Keratinocyte (primary cell): ENCODE results near the gene TMEM266. TPM values are rescaled to one million over a fixed set of nuclear protein-coding genes. Genes with fewer than 3 reads are reported as not detected.

ENCODE experiments used
- DNase-seq: peaks from one replicate; pipeline ENCODE4 v3.0.0-alpha.2; 2011; ENCODE audit warnings: low read depth, missing footprints, low spot score
- FAIRE-seq: peaks from 2 replicates; lab custom pipeline; 2011; peaks lifted over from hg19 to GRCh38; lab: Jason Lieb, UNC
- H2AFZ ChIP-seq: 2 replicates; pipeline ENCODE4 v1.6.0; 2012; ENCODE audit warnings: low read length, control low read depth, inconsistent platforms; ENCODE audit not compliant: control insufficient read depth
- H3K27ac ChIP-seq: 2 replicates; pipeline ENCODE4 v1.5.1; 2011; ENCODE audit warnings: low read length; ENCODE audit not compliant: control insufficient read depth, insufficient read depth
- H3K27me3 ChIP-seq: 3 replicates; pipeline ENCODE4 v1.6.0; 2011; ENCODE audit warnings: low read length; ENCODE audit not compliant: control insufficient read depth, insufficient read depth; ENCODE audit errors: extremely low read depth
- H3K36me3 ChIP-seq, 2 experiments: 2 replicates in 1 of 2; 3 replicates in 1 of 2; pipeline ENCODE4 v1.5.1; 2011; ENCODE audit warnings: low read length in 2 of 2, mild to moderate bottlenecking in 1 of 2; ENCODE audit not compliant: control insufficient read depth in 2 of 2, insufficient read depth in 2 of 2; ENCODE audit errors: extremely low read depth in 1 of 2
- H3K4me1 ChIP-seq: 3 replicates; pipeline ENCODE4 v1.5.1; 2011; ENCODE audit warnings: low read length; ENCODE audit not compliant: control insufficient read depth, insufficient read depth; ENCODE audit errors: extremely low read depth
- H3K4me2 ChIP-seq: 3 replicates; pipeline ENCODE4 v1.6.0; 2011; ENCODE audit warnings: low read depth, low read length; ENCODE audit not compliant: control insufficient read depth, insufficient read depth; ENCODE audit errors: extremely low read depth
- H3K4me3 ChIP-seq, 3 experiments: fragments of 200-600 bp in 1 of 3; sonication (generic) in 1 of 3; 2 replicates in 2 of 3; 3 replicates in 1 of 3; pipeline ENCODE4 v1.5.1; 2011 to 2016; ENCODE audit warnings: low read length in 3 of 3, mild to moderate bottlenecking in 3 of 3, control low read depth in 2 of 3, inconsistent platforms in 1 of 3, low read depth in 1 of 3, mixed read lengths in 1 of 3, mixed run types in 1 of 3, moderate library complexity in 1 of 3; ENCODE audit not compliant: control insufficient read depth in 2 of 3, insufficient read depth in 2 of 3; ENCODE audit errors: extremely low read depth in 1 of 3
- H3K79me2 ChIP-seq: 2 replicates; pipeline ENCODE4 v1.6.0; 2012; ENCODE audit warnings: low read length; ENCODE audit not compliant: control insufficient read depth, insufficient read depth
- H3K9ac ChIP-seq: 3 replicates; pipeline ENCODE4 v1.6.0; 2011; ENCODE audit warnings: low read length; ENCODE audit not compliant: control insufficient read depth, insufficient read depth; ENCODE audit errors: extremely low read depth
- H3K9me1 ChIP-seq: 3 replicates; pipeline ENCODE4 v1.6.0; 2011; ENCODE audit warnings: low read length; ENCODE audit not compliant: control insufficient read depth, insufficient read depth; ENCODE audit errors: extremely low read depth
- H3K9me3 ChIP-seq: 2 replicates; pipeline ENCODE4 v1.5.1; 2012; ENCODE audit warnings: low read depth, low read length; ENCODE audit not compliant: control insufficient read depth
- H4K20me1 ChIP-seq: 3 replicates; pipeline ENCODE4 v1.6.0; 2011; ENCODE audit warnings: low read length; ENCODE audit not compliant: control insufficient read depth, insufficient read depth; ENCODE audit errors: extremely low read depth
- CTCF ChIP-seq, 3 experiments: IDR thresholded peaks in 1 of 3; conservative IDR thresholded peaks in 1 of 3; optimal IDR thresholded peaks in 1 of 3; 2 replicates in 2 of 3; 3 replicates in 1 of 3; pipeline versions ENCODE3 to v1.5.1; 2011; ENCODE audit warnings: low read length in 3 of 3, mild to moderate bottlenecking in 3 of 3, moderate library complexity in 2 of 3, control low read depth in 1 of 3, inconsistent platforms in 1 of 3; ENCODE audit not compliant: insufficient read depth in 2 of 3; ENCODE audit errors: extremely low read depth in 1 of 3
- EZH2 ChIP-seq: IDR thresholded peaks from one replicate; pipeline ENCODE4 v1.6.1; 2012; ENCODE audit warnings: inconsistent platforms, mild to moderate bottlenecking, low read length, moderate library complexity
- dilution Hi-C: fragments of 300-500 bp; cut with MboI; formaldehyde crosslinking; loops from one replicate; pipeline ENCODE4 v1.7.0; 2020; ENCODE audit warnings: low sequenced_read_pairs; ENCODE audit not compliant: extremely low pct_ligation_motif_present
- polyA plus RNA-seq, 5 experiments: library from polyadenylated mRNA; depleted of rRNA in 3 of 5; stranded (reverse) in 3 of 5; stranded (forward) in 1 of 5; unstranded in 1 of 5; fragments of >200 nt; gene quantifications; 1 replicate in 1 of 5; 2 replicates in 3 of 5; 3 replicates in 1 of 5; pipeline versions ENCODE4 v1.2.1 to v1.2.3, GENCODE V29; 2011 to 2012; ENCODE audit warnings: missing spikeins in 2 of 5, low read depth in 1 of 5, low replicate concordance in 1 of 5

The TMEM266 gene
- polyA plus RNA-seq, 1 donor (not counting 4 experiments of a cell fraction or from before 2014, with no cell fraction given): 0.03 TPM

GRCh38 chr15:76073554-76073953 is 13.8 kb downstream of the TMEM266 start:
- DNase-seq (no peak), FAIRE-seq (peak; percentile 94)
- no peaks in the 10 kb centered on the region for H3K36me3 ChIP-seq
- no peak overlapping the region for H3K27ac ChIP-seq
- no peaks in the 10 kb centered on the region for H3K9me1 ChIP-seq
- no peak overlapping the region for H3K9ac ChIP-seq
- H3K4me1 ChIP-seq: peaks cover 13% of the 10 kb centered on the region
- no peaks in the 10 kb centered on the region for H4K20me1 ChIP-seq
- TF ChIP-seq CTCF (optimal IDR thresholded peaks at IDR 0.05 in 1 of 3, IDR thresholded peaks at IDR 0.05 in 1 of 3, conservative IDR thresholded peaks at IDR 0.05 in 1 of 3; ENCODE audit: extremely low read depth in 1 of 3, insufficient read depth in 2 of 3, low read length in 3 of 3) (no peak), EZH2 (no peak)
- no peak overlapping the region for H3K4me2 ChIP-seq
- dilution Hi-C loops: no loop called here
- H3K4me3 ChIP-seq: no peak overlapping the region
- no peak overlapping the region for H2AFZ ChIP-seq
- no peaks in the 10 kb centered on the region for H3K27me3 ChIP-seq
- no peaks in the 10 kb centered on the region for H3K79me2 ChIP-seq
- no peaks in the 10 kb centered on the region for H3K9me3 ChIP-seq

GRCh38 chr15:76075046-76075445 is 15.3 kb downstream of the TMEM266 start:
- Histone ChIP-seq H3K4me3 (no peak overlapping the region), H3K4me1 (peaks cover 13% of the 10 kb centered on the region), H3K36me3 (no peaks in the 10 kb centered on the region), H3K9me1 (no peaks in the 10 kb centered on the region), H3K4me2 (no peak overlapping the region), H3K9ac (no peak overlapping the region), H3K9me3 (no peaks in the 10 kb centered on the region), H3K27ac (no peak overlapping the region), H2AFZ (no peak overlapping the region), H3K27me3 (no peaks in the 10 kb centered on the region), H4K20me1 (no peaks in the 10 kb centered on the region), H3K79me2 (no peaks in the 10 kb centered on the region)
- DNase-seq: no peak
- FAIRE-seq: peak; percentile 20
- dilution Hi-C loops: no loop called here
- no peak for TF ChIP-seq EZH2

- no peaks in the 10 kb centered on the region for H4K20me1 ChIP-seq
- no peaks in the 10 kb centered on the region for H3K27me3 ChIP-seq
- no peak overlapping the region for H2AFZ ChIP-seq
- DNase-seq (no peak), FAIRE-seq (no peak)
- H3K36me3 ChIP-seq: no peaks in the 10 kb centered on the region
- no peaks in the 10 kb centered on the region for H3K79me2 ChIP-seq
- H3K4me2 ChIP-seq: no peak overlapping the region
- H3K9me1 ChIP-seq: no peaks in the 10 kb centered on the region
- no peak overlapping the region for H3K4me3 ChIP-seq
- dilution Hi-C loops: no loop called here
- H3K27ac ChIP-seq: no peak overlapping the region
- H3K9me3 ChIP-seq: no peaks in the 10 kb centered on the region
- H3K9ac ChIP-seq: no peak overlapping the region
- TF ChIP-seq CTCF (optimal IDR thresholded peaks at IDR 0.05 in 1 of 3, IDR thresholded peaks at IDR 0.05 in 1 of 3, conservative IDR thresholded peaks at IDR 0.05 in 1 of 3; ENCODE audit: extremely low read depth in 1 of 3, insufficient read depth in 2 of 3, low read length in 3 of 3) (no peak), EZH2 (no peak)
- H3K4me1 ChIP-seq: peaks cover 12% of the 10 kb centered on the region
These were observed 18.6 kb downstream of the TMEM266 start for GRCh38 chr15:76078285-76078877.
